ENCODE measurements around the gene BTRC.

DNA sequence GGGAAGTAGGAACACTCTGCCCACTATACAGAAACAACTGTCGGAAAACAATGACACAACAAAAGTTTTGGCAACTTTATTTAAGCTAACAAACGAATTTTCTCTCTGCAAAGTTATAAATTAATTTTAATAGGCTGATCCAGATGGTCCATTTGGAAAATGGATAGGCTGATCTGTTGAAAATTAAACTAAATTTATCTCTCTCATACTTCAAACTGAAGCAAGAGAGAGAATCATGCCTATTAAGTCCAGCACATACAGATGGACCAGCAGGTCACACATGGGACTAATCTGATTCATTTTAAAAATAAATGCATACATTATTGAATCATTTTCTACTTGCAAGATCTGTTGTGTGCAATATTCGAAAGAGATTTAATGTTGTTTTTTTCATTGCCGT lies 110.1 kb downstream of the BTRC start:
- TF ChIP-seq TCF7L2 (IDR thresholded peaks at IDR 0.05; ENCODE audit: borderline replicate concordance, extremely low read depth, insufficient read depth, insufficient read length): no peak
- no peak for TF ChIP-seq EZH2 (IDR thresholded peaks at IDR 0.05)
- no peak for TF ChIP-seq JUND (IDR thresholded peaks at IDR 0.05)
- TF ChIP-seq SRF (IDR thresholded peaks at IDR 0.05; ENCODE audit: low read depth): no peak
- no peak for TF ChIP-seq SP1 (IDR thresholded peaks at IDR 0.05; ENCODE audit: low read depth)
- TF ChIP-seq, protein P1, sequence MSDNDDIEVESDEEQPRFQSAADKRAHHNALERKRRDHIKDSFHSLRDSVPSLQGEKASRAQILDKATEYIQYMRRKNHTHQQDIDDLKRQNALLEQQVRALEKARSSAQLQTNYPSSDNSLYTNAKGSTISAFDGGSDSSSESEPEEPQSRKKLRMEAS (IDR thresholded peaks at IDR 0.05): no peak
- no peak for TF ChIP-seq YY1 (IDR thresholded peaks at IDR 0.05; ENCODE audit: extremely low read depth, insufficient replicate concordance, low read depth, low read length)
- TF ChIP-seq, protein P2, sequence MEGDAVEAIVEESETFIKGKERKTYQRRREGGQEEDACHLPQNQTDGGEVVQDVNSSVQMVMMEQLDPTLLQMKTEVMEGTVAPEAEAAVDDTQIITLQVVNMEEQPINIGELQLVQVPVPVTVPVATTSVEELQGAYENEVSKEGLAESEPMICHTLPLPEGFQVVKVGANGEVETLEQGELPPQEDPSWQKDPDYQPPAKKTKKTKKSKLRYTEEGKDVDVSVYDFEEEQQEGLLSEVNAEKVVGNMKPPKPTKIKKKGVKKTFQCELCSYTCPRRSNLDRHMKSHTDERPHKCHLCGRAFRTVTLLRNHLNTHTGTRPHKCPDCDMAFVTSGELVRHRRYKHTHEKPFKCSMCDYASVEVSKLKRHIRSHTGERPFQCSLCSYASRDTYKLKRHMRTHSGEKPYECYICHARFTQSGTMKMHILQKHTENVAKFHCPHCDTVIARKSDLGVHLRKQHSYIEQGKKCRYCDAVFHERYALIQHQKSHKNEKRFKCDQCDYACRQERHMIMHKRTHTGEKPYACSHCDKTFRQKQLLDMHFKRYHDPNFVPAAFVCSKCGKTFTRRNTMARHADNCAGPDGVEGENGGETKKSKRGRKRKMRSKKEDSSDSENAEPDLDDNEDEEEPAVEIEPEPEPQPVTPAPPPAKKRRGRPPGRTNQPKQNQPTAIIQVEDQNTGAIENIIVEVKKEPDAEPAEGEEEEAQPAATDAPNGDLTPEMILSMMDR (IDR thresholded peaks at IDR 0.05 in 2 of 3, conservative IDR thresholded peaks at IDR 0.05 in 1 of 3; ENCODE audit: borderline replicate concordance in 1 of 3, insufficient read depth in 1 of 3, low read depth in 2 of 3, low read length in 2 of 3): no peak
- no peak for TF ChIP-seq EZH2phosphoT487 (IDR thresholded peaks at IDR 0.05; ENCODE audit: borderline replicate concordance)
- TF ChIP-seq, protein P3, sequence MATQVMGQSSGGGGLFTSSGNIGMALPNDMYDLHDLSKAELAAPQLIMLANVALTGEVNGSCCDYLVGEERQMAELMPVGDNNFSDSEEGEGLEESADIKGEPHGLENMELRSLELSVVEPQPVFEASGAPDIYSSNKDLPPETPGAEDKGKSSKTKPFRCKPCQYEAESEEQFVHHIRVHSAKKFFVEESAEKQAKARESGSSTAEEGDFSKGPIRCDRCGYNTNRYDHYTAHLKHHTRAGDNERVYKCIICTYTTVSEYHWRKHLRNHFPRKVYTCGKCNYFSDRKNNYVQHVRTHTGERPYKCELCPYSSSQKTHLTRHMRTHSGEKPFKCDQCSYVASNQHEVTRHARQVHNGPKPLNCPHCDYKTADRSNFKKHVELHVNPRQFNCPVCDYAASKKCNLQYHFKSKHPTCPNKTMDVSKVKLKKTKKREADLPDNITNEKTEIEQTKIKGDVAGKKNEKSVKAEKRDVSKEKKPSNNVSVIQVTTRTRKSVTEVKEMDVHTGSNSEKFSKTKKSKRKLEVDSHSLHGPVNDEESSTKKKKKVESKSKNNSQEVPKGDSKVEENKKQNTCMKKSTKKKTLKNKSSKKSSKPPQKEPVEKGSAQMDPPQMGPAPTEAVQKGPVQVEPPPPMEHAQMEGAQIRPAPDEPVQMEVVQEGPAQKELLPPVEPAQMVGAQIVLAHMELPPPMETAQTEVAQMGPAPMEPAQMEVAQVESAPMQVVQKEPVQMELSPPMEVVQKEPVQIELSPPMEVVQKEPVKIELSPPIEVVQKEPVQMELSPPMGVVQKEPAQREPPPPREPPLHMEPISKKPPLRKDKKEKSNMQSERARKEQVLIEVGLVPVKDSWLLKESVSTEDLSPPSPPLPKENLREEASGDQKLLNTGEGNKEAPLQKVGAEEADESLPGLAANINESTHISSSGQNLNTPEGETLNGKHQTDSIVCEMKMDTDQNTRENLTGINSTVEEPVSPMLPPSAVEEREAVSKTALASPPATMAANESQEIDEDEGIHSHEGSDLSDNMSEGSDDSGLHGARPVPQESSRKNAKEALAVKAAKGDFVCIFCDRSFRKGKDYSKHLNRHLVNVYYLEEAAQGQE (IDR thresholded peaks at IDR 0.05; ENCODE audit: low read depth): no peak
- TF ChIP-seq CEBPB (IDR thresholded peaks at IDR 0.05; ENCODE audit: low read depth): no peak
- TF ChIP-seq POLR2A (IDR thresholded peaks at IDR 0.05; ENCODE audit: borderline replicate concordance, extremely low read depth, insufficient read depth, insufficient read length): no peak
- no peak for TF ChIP-seq POLR2AphosphoS5 (IDR thresholded peaks at IDR 0.05; ENCODE audit: low read depth, low read length)

All from HCT116 (cell line).